Gastroesophageal sphincter (tissue), 4 donors: Measurements from ENCODE around the gene HMOX1. TPM values are rescaled to one million over a fixed set of nuclear protein-coding genes. Genes with fewer than 3 reads are reported as not detected.
A peak's percentile ranks its signal among the peaks of the same experiment; 100 is the strongest.

Experiments
- ATAC-seq: fragments of 150-250 bp; one replicate; pipeline ENCODE4 v1.9.1; 2016; ENCODE audit warnings: mild to moderate bottlenecking, moderate library complexity
- H3K27ac ChIP-seq, 4 donors: fragments of 200-600 bp; sonication (generic) in 3 of 4; 1 replicate in 3 of 4; 2 replicates in 1 of 4; pipeline ENCODE4 v1.5.1; 2016 to 2019
- H3K27me3 ChIP-seq: fragments of 200-600 bp; sonication (generic); one replicate; pipeline ENCODE4 v1.5.1; 2019
- H3K36me3 ChIP-seq, 2 donors: fragments of 200-600 bp; sonication (generic); one replicate each; pipeline ENCODE4 v1.5.1; 2019; ENCODE audit warnings: control low read depth in 1 of 2
- H3K4me1 ChIP-seq, 3 donors: fragments of 200-600 bp; sonication (generic); 1 replicate in 2 of 3; 2 replicates in 1 of 3; pipeline ENCODE4 v1.5.1; 2016 to 2019; ENCODE audit warnings: control low read depth in 2 of 3
- H3K4me3 ChIP-seq, 2 donors: fragments of 200-600 bp; sonication (generic); one replicate each; pipeline ENCODE4 v1.5.1; 2019; ENCODE audit warnings: mild to moderate bottlenecking in 1 of 2, moderate library complexity in 1 of 2
- H3K9me3 ChIP-seq, 3 donors: fragments of 200-600 bp; sonication (generic); one replicate each; pipeline ENCODE4 v1.5.1; 2017 to 2019; ENCODE audit warnings: control low read depth in 2 of 3
- EP300 ChIP-seq: sonication (generic); formaldehyde crosslinking; IDR thresholded peaks from one replicate; pipeline ENCODE4 v1.6.1; 2017; ENCODE audit warnings: antibody characterized with exemption, mild to moderate bottlenecking
- POLR2A ChIP-seq, 2 donors: fragments of 450-650 bp; IDR thresholded peaks; one replicate each; pipeline ENCODE4 v1.6.1; 2017; ENCODE audit warnings: antibody characterized with exemption in 2 of 2, mild to moderate bottlenecking in 2 of 2, moderate library complexity in 1 of 2
- POLR2AphosphoS5 ChIP-seq: sonication (generic); formaldehyde crosslinking; IDR thresholded peaks from one replicate; pipeline ENCODE4 v1.6.1; 2017; ENCODE audit warnings: antibody characterized with exemption
- WGBS, 2 donors: methylation state at CpG; one replicate each; pipeline ENCODE4 v1.1.5; 2018; ENCODE audit warnings: low coverage in 1 of 2; 5-methylcytosine and 5-hydroxymethylcytosine counted together
- total RNA-seq, 4 donors: library from RNA; depleted of rRNA; stranded (reverse); fragments of >200 nt; gene quantifications; one replicate each; pipeline ENCODE4 v1.1.0, GENCODE V29; 2016
- TF ChIP-seq, protein P1 (sequence below), 4 experiments: fragments of 200-600 bp in 2 of 4; fragments of 450-650 bp in 2 of 4; sonication (generic) in 1 of 4; IDR thresholded peaks; one replicate each; pipeline ENCODE4 v1.5.1; 2017 to 2019; ENCODE audit warnings: antibody characterized with exemption in 4 of 4, mild to moderate bottlenecking in 2 of 4, moderate library complexity in 2 of 4

Gene HMOX1
- total RNA-seq, 4 donors from 2014 or later: 3.0 to 317 (median 12.7) TPM

- Histone ChIP-seq H3K9me3 (no peaks in the 10 kb centered on the region), H3K36me3 (peaks cover 0 to 46% of the 10 kb centered on the region in 2 donors), H3K4me1 (peaks cover 0 to 9% (median 3%) of the 10 kb centered on the region in 3 donors), H3K27me3 (no peaks in the 10 kb centered on the region), H3K27ac (no peak overlapping the region), H3K4me3 (no peak overlapping the region)
- WGBS, 2 donors: 68% methylated on average over 3 of the region's 11 CpGs; no CpG with 5 or more reads in 1 of the 2 donors
- no peak for TF ChIP-seq EP300
- TF ChIP-seq, protein P1, sequence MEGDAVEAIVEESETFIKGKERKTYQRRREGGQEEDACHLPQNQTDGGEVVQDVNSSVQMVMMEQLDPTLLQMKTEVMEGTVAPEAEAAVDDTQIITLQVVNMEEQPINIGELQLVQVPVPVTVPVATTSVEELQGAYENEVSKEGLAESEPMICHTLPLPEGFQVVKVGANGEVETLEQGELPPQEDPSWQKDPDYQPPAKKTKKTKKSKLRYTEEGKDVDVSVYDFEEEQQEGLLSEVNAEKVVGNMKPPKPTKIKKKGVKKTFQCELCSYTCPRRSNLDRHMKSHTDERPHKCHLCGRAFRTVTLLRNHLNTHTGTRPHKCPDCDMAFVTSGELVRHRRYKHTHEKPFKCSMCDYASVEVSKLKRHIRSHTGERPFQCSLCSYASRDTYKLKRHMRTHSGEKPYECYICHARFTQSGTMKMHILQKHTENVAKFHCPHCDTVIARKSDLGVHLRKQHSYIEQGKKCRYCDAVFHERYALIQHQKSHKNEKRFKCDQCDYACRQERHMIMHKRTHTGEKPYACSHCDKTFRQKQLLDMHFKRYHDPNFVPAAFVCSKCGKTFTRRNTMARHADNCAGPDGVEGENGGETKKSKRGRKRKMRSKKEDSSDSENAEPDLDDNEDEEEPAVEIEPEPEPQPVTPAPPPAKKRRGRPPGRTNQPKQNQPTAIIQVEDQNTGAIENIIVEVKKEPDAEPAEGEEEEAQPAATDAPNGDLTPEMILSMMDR (IDR thresholded peaks at IDR 0.05): no peak
- no peak for ATAC-seq
Observed at GRCh38 chr22:35425971-35426800, 45.3 kb downstream of the HMOX1 start.

DNA sequence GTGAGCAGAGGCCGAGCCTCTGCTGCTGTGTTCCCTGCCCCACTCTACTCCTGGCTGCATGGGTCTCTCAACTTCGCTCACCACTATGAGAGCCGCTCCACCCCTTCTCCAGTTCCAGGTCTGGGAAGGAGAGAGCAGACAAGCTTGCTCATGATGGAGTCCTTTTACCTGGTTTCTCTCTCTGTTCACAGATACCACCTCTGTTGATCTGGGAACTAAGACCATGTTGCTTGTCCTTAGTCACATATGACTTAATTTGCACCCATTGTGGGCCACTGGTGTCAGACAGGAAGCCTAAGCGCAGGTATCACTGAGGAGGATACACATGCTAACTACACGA lies 45.9 kb downstream of the HMOX1 start:
- peaks cover 0 to 15% (median 5%) of the 10 kb centered on the region in 3 donors for H3K4me1 ChIP-seq
- 92% methylated on average over 5 of the region's 5 CpGs; no CpG with 5 or more reads in 1 of the 2 donors for WGBS, 2 donors
- no peak overlapping the region for H3K4me3 ChIP-seq
- H3K9me3 ChIP-seq: no peaks in the 10 kb centered on the region
- H3K27me3 ChIP-seq: no peaks in the 10 kb centered on the region
- no peak overlapping the region for H3K27ac ChIP-seq
- no peak for TF ChIP-seq EP300
- TF ChIP-seq, protein P1 (IDR thresholded peaks at IDR 0.05): no peak
- TF ChIP-seq POLR2A (IDR thresholded peaks at IDR 0.05): no peak
- TF ChIP-seq POLR2AphosphoS5: no peak
- H3K36me3 ChIP-seq: peaks cover 0 to 40% of the 10 kb centered on the region in 2 donors
- no peak for ATAC-seq

- peaks cover 0 to 19% of the 10 kb centered on the region in 2 donors for H3K36me3 ChIP-seq
- no peak overlapping the region for H3K4me3 ChIP-seq
- 0% methylated on average over 5 of the region's 14 CpGs; no CpG with 5 or more reads in 1 of the 2 donors for WGBS, 2 donors
- H3K4me1 ChIP-seq: peaks cover 0 to 23% (median 5%) of the 10 kb centered on the region in 3 donors
- H3K27me3 ChIP-seq: no peaks in the 10 kb centered on the region
- TF ChIP-seq POLR2A (IDR thresholded peaks at IDR 0.05): no peak
- peak; percentile 62 for TF ChIP-seq POLR2AphosphoS5
- TF ChIP-seq EP300: no peak
- TF ChIP-seq, protein P1 (IDR thresholded peaks at IDR 0.05): peak in 3 of 4 experiments; percentile 98 to 100 (median 99)
- ATAC-seq: peak; percentile 98
- peaks cover 0 to 16% (median 0%) of the 10 kb centered on the region in 3 donors for H3K9me3 ChIP-seq
- peak overlapping the region in 3 of 4 donors; percentile 66 to 83 (median 69) for H3K27ac ChIP-seq
Observed at GRCh38 chr22:35430897-35431322, 50.0 kb downstream of the HMOX1 start.

DNA sequence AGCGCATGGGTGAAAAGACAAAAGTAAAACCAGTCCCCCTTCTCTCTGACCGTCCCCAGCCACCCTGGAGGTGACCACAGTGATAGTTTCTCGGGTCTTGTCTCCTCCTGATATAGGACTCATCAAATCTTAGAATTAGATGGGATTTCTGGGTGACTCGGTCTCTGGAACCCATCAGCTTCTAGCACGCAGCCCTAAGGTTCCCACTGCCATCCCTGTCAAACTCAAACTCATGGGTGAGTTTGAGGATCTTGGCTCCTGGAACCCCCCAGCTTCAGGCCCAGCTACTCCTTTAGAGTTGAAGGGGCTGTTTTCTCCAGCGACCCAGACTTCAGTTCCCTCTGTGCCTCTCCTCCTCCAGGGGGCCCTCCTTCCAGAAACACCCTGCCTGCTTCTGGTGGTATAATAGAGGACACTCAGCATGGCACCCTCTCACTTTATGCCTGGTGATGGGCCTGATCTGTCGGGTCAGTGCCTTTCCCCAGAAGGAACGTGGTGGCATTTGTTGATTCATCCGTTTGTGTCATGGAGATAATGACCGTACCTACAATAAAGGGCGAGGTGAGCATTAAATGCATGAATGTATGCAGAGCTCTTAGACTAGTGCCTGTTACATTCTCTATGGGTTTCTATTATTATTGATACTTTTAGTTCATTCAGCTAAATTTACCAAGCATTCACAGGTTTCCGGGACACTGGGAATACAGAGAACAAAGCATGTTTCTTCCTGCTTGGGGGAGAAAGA lies 50.8 kb downstream of the HMOX1 start:
- 82 to 91% methylated on average over 6 to 10 of the region's 12 CpGs for WGBS, 2 donors
- Histone ChIP-seq H3K27me3 (no peaks in the 10 kb centered on the region), H3K9me3 (peaks cover 0 to 16% (median 0%) of the 10 kb centered on the region in 3 donors), H3K36me3 (peaks cover 0 to 19% of the 10 kb centered on the region in 2 donors), H3K4me1 (peaks cover 0 to 23% (median 5%) of the 10 kb centered on the region in 3 donors), H3K4me3 (no peak overlapping the region), H3K27ac (peak overlapping the region in 3 of 4 donors; percentile 66 to 83 (median 69))
- TF ChIP-seq, protein P1 (IDR thresholded peaks at IDR 0.05): peak in 1 of 4 experiments; percentile 29
- TF ChIP-seq POLR2AphosphoS5: no peak
- no peak for ATAC-seq
